NCI-H2227 (cell line): ENCODE results near the gene EIF1AX.
"Not testable (repeated sequence)": the region's sequence is repeated elsewhere in the genome, so short reads cannot be mapped to it uniquely, and the experiment has no call there.

Source experiments
- DNase-seq: peaks from one replicate; lab custom pipeline; 2025; ENCODE audit not compliant: unreplicated experiment; lab: John Stamatoyannopoulos, UW

EIF1AX gene, protein sequence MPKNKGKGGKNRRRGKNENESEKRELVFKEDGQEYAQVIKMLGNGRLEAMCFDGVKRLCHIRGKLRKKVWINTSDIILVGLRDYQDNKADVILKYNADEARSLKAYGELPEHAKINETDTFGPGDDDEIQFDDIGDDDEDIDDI

DNA sequence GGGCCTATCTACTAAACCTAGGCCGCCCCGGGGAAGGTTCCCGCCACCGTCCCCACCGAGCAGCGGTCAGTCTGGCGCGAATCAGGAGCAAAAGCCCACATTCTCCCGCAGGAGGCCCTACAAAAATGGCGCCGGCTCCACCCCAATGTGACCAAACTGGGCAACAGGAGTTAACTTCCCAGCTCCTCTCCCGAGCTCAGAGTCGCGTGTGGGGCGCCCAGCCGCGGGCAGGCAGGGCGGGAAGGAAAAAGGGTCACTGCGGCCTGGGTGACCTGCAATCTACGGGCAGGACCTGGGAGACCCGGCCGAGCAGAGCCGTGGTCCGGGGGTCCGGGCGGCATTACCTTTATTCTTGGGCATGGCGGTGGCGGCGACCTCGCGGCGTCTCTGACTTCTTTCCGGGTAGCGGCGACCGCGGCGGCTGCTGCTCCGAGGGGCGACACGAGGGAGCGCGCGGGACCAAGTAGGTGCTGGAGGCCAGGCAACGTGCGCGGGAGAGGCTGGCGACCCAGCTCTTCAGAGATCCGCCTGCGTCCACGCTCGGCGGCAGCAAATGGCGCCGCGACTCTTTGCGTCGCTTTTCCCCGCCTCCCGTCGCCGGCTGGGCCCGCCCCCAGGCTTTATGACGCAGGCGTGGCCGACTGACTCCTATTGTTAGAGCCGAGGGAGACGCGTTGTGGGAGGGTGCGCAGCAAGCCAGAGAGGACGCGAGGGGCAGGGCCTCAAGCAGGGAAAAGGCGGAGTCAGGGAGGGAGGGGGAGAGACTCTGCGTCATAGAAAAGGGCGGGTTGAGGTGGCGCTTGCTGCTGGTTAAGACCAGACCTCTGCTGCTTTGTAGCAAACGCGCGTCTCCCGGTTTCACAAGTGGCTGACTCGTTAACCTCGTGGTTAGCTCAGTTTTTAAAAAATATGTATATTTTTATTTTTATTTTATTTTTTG is at the start of gene EIF1AX:
Gene EIF1AX, minus strand, starts transcription at position 558 of the 940 bp plus-strand sequence. Its CDS starts 198 bp downstream, at position 360.
- peak; percentile 99 for DNase-seq

- no peak for DNase-seq
Observed at GRCh38 chrX:20189171-20189570, 47.5 kb upstream of the EIF1AX start.

DNA sequence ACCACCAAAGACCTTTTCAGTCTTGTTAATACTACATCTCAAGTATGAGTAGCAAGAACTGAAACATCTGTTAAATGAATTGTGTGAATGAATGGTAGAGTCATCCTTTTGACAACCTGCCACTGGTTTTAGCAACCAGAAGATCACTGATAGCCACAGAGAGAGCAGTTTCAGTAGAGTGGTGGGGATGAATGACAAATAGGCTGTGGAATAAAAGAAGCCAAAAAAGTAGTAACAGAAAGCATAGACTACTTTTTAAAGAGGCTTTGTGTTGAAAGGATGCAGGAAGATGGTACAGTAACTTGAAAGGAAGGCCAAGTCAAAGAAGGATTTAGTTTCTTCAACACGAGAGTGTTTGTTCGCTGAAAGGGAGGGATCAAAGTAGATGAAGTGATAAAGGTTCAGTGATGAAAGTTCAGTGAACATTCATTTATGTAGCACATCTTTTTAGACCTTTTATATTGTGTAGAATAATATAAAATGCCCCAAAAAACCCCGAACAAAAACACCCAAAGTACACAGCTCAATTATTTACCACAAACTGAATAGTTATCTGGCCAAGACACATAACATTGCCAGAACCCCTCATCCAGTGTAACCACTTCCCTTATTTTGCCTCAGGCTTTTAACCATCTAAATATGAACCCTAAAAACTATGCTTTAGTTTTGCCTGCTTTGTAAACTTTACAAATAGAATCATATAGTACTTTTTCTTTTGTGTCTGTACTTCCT is 40.1 kb upstream of the EIF1AX start:
- DNase-seq = no peak

DNA sequence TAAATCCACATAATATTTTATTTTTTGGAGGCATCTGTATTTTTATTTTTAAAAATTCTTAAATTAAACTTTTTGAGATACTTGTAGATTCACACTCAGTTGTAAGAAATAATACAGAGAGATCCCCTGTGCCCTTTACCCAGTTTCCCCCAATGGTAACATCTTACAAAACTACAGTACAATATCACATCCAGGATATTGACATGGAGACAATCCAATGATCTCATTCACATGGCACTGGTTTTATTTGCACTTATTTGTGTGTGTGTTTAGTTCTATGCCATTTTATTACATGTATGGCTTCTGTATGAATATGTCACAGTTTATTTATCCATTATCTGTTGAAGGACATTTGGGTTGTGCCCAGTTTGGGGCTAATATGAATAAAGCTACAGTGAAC is 35.5 kb upstream of the EIF1AX start:
- no peak for DNase-seq

DNA sequence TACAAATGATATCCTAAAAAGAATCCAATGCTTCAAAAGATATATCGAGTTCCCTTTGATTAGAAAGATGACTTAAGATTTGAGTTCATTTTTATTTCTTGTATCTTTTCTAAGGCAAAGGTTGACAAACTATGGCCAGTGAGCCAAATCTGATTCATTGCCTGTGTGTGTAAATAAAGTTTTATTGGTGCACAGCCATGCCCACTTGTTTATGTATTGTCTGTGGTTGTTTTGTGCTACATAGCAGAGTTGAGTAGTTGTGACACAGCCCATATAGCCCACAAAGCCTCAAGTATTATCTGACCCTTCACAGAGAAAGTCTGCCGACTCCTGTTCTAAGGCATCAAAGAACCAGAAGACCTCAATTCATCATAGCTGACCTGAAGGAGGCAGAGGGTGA is 32.2 kb upstream of the EIF1AX start:
- no peak for DNase-seq

GRCh38 chrX:20173313-20173712 is 31.7 kb upstream of the EIF1AX start:
- no peak for DNase-seq

GRCh38 chrX:20171887-20172286 is 30.2 kb upstream of the EIF1AX start:
- DNase-seq = no peak

- DNase-seq = not testable (repeated sequence)
Observed at GRCh38 chrX:20162516-20162915, 20.9 kb upstream of the EIF1AX start.

- no peak for DNase-seq
Observed at GRCh38 chrX:20159797-20160385, 18.3 kb upstream of the EIF1AX start.

DNA sequence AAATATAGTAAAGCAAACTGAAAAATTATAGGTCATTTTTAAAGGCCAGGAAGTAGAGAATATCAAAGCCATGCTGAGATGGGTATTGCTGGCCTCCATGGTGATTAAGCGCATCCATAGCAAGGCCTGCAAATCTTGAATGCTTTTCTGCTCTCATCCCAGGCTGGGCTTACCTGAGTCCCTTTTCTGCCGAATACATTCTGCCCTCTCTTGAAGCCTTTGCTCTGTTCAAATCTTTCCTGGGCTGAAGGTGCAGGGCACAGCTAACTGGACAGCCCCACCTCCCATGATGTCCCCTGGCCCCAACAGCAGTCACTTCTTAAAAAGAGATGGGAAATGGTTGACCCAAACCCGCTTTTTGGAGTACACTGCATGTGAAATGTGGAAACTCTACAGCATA is 10.1 kb upstream of the EIF1AX start:
- no peak for DNase-seq

DNA sequence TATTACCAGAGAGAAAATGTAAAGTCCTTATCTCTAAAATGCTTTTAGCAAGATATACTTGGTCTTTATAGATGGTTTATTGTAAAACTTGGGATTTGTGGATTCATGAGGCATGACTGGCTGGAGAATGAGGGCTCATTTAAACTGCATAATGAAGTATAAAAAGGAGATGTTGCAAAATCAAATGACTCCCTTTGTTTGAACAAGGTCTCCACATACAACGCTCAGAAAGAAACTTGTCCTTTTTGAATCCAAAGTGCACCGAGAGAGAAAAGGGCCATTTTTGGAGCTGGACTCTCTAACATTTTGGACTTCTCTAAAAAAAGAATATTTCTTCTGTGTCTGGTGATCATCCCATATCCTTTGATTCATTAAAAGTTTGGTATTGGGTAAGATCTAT is 7.7 kb upstream of the EIF1AX start:
- DNase-seq = no peak

GRCh38 chrX:20147561-20147960 is 5.9 kb upstream of the EIF1AX start:
- DNase-seq = no peak

GRCh38 chrX:20144491-20144890 is 2.9 kb upstream of the EIF1AX start:
- no peak for DNase-seq

DNA sequence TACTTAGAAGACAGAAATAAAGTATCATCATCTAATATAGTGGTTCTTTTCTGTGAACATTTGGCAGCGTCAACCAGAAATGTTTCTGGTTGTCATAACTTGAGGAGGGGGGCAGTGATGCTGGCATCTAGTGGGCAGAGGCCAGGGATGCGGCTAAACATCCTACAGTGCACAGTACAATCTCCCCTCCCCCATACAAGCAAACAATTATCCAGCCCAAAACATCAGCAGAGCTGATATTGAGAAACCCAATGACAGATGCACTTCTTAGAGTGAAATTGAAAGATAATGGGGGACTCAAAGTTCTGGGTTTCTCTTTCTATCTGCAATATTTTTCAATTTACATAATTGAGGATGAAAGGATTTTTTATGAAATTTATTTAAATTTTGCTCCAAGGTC is 1.9 kb upstream of the EIF1AX start:
- DNase-seq = peak; percentile 8

- DNase-seq = no peak
Observed at GRCh38 chrX:20143111-20143510, 1.5 kb upstream of the EIF1AX start.

DNA sequence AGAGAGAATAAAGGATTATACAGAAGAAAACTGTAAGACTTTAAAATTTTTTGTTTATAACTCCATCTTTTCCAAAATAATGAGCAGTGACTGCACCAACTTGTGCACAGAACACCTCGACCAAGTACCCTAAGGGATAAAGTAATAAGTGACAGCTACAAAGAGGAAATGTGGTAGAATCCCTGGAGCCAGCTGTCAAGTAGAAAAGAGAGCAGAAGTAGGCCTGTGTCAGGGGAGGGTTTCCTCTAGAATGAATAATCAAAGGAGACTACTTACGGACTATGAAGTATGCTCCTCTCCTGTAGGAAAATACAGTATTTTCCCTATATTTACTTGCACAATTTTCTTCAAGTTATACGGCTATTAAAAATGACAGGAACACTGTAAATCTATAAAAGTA is 1.2 kb downstream of the EIF1AX start:
- DNase-seq = no peak

GRCh38 chrX:20139966-20140365 is 1.7 kb downstream of the EIF1AX start:
- DNase-seq = no peak

DNA sequence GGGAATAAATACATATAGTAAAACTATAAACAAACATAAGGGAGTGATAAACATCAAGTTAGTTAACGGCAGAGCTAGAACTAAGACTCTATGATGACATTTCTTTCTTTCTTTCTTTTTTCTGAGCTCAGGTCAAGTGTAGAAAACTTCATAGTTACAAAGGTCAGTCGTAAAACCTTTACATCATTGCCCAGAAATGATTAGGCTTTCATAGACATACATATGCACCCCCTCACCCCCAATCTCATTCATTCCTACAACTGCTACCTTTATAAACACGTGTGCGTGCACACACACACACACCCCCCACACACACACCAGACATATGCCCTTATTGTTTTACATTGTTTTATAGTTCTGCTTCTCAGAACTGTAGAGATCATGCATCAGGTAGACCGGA is 5.7 kb downstream of the EIF1AX start:
- DNase-seq = no peak

DNA sequence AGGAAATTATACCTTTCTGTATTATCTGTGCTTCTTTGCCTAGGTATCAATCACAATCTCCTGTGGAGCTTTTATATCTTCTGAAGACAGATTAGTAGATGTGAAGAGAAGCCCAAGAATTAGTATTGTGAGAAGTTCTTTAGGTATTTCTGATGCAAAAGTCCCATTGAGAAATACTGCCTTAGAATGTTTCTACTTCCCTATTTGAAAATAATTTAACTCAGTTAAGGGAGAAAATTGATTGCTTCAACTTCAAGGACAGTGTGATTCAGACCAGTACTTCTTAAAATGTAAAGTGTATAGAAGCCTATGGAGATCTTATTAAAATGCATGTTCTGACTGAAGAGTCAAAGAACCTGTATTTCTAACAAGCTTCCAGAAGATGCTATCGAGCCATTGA is 9.0 kb downstream of the EIF1AX start:
- DNase-seq = peak; percentile 49

DNA sequence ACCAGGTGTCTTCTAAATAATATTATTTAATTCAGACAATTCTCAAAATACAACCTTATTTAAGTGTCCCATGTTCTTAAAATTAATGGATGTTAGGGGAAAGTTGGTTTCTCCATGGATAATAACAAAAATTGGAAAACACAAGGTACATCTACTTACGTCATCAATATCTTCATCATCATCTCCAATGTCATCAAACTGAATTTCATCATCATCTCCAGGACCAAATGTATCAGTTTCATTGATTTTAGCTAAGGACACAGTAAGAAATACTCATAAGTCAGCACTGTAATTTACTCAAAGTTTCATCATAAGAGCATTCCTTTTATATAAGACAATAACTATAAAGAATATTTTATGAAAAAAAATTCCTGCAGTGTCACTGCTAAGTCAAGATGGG is 11.3 kb downstream of the EIF1AX start:
- no peak for DNase-seq

DNA sequence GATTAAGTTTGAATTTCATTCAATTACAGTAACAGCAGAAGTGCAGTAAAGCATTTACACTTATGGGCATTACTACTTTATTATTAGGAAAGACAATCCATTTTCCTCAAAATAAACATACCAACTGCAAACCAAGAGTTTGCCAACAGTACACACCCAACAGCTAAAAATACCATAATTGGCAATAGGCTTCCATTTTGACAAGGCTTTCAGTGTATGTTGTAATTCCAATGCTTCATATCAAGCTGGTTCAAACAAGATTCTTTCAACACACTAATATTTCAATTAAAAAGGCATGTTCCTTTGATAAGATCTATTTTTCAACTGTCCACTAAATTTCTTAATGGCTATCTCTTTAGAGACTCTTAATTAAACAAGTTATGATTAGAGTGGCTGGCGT is 12.1 kb downstream of the EIF1AX start:
- DNase-seq = no peak
